KOPT-K1 (cell line): Measurements from ENCODE around the gene SPEF1.

Source experiments
- H3K27ac ChIP-seq: fragments of 200-600 bp; sonication (generic); 2 replicates; pipeline ENCODE4 v1.5.1; 2016; ENCODE audit warnings: antibody characterized with exemption, mild to moderate bottlenecking, low read depth, low read length; ENCODE audit not compliant: poor library complexity, severe bottlenecking
- H3K36me3 ChIP-seq: fragments of 200-600 bp; sonication (generic); 2 replicates; pipeline ENCODE4 v1.5.1; 2017; ENCODE audit warnings: antibody characterized with exemption, mild to moderate bottlenecking, low read length, moderate library complexity; ENCODE audit not compliant: insufficient read depth
- H3K9me3 ChIP-seq: fragments of 200-600 bp; sonication (generic); 2 replicates; pipeline ENCODE4 v1.5.1; 2017; ENCODE audit warnings: antibody characterized with exemption, low read length, mild to moderate bottlenecking; ENCODE audit not compliant: insufficient read depth, poor library complexity, severe bottlenecking

SPEF1 gene

DNA sequence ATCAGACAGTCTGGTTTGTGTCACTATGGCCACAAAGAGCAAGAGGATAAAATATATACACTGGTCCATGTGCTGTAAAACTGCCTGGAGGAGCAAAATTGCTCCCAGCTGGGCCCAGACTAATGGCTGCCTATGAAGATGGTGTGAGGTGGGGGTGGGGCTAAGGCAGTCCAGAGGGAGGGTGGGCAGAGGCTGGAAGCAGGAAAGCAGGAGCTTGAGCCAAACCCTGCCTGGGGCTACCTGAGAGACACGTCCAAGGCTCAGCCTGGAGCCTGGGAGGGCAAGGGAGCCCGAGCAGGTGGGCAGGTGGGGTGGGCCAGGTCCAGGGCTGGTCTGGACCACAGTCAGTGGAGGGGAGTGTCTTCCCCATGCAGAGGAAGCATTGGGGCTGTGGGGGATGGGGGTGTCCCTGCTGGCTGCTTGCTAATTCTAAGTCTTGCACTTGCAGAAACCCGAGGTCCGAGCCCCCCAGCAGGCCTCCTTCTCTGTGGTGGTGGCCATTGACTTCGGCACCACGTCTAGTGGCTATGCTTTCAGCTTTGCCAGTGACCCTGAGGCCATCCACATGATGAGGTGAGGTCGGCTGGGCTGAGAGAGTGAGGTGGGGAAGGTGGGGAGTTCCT is 39.3 kb downstream of the SPEF1 start:
- no peaks in the 10 kb centered on the region for H3K36me3 ChIP-seq
- H3K27ac ChIP-seq, result no peak overlapping the region
- H3K9me3 ChIP-seq, result no peaks in the 10 kb centered on the region

DNA sequence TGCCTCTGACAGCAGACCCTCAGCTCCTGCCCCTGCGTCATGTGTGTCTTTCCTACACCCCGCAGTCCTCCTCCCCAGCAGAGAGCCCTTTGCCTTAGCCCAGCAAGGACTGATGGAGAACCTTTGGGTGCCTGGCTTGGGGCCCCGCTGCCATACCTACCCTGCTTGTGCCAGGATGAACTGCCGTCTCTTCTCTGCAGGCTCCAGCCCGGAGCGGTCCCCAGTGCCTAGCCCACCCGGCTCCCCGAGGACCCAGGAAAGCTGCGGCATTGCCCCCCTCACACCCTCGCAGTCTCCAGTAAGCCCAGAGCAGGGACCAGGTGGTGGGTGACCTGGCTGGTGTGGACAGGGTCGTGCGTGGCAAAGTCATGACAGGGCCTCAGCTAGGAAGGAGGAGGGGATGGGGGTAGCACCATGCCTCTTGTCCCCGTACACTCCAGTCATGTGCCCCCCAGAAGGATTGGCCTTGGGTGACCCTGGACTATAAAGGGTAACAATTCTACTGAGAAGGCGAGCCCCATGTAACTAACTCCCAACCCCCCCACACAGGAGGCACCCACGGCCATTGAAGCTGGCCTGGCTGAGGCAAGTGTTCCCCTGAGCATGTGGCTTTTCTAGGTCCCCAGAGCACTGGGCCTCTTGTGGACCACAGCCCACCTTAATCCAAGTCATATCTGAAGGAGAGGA is 40.5 kb downstream of the SPEF1 start:
- Histone ChIP-seq H3K36me3 (no peaks in the 10 kb centered on the region), H3K27ac (no peak overlapping the region), H3K9me3 (no peaks in the 10 kb centered on the region)

DNA sequence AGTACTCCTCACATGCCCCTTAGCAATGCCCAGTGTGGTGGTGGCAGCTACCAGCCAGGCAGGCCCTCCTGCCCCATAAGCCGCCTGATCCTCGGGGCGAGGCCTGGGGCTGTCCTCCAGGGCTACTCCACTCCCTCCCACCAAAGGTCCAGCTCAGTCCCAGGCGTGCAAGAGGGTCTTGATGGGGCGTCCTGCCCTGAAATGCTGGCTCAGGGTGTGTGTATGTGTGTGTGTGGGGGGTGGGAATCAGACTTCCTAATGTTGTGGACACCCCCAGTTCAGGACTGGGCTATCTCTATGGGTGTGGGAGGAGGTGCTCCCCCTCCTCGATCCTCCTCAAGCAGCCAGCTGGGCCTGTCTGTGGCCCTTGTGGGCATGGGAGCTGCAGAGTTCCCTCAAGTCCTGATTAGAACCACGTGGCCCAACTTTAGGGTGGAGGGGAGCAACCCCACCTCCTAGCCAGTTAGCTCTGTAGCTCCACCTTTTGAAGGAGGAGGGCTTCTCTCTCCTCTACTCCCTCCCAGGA is 41.3 kb downstream of the SPEF1 start:
- Histone ChIP-seq H3K9me3 (no peaks in the 10 kb centered on the region), H3K27ac (no peak overlapping the region), H3K36me3 (no peaks in the 10 kb centered on the region)

- Histone ChIP-seq H3K9me3 (no peaks in the 10 kb centered on the region), H3K27ac (no peak overlapping the region)
These were observed 42.0 kb downstream of the SPEF1 start for GRCh38 chr20:3739054-3739925.

GRCh38 chr20:3738111-3739053 is 42.9 kb downstream of the SPEF1 start:
- Histone ChIP-seq H3K27ac (no peak overlapping the region), H3K9me3 (no peaks in the 10 kb centered on the region), H3K36me3 (no peaks in the 10 kb centered on the region)

More at GRCh38 chr20:3739054-3739925, 42.0 kb downstream of the SPEF1 start:
- no peaks in the 10 kb centered on the region for H3K36me3 ChIP-seq

GRCh38 chr20:3735768-3736167 is 45.5 kb downstream of the SPEF1 start:
- Histone ChIP-seq H3K9me3 (no peaks in the 10 kb centered on the region), H3K36me3 (no peaks in the 10 kb centered on the region), H3K27ac (no peak overlapping the region)

- no peaks in the 10 kb centered on the region for H3K9me3 ChIP-seq
- H3K36me3 ChIP-seq, result no peaks in the 10 kb centered on the region
- H3K27ac ChIP-seq, result no peak overlapping the region
These were observed 47.0 kb downstream of the SPEF1 start for GRCh38 chr20:3734111-3734843.

GRCh38 chr20:3733119-3733995 is 47.9 kb downstream of the SPEF1 start:
- no peaks in the 10 kb centered on the region for H3K36me3 ChIP-seq
- no peaks in the 10 kb centered on the region for H3K9me3 ChIP-seq
- no peak overlapping the region for H3K27ac ChIP-seq

DNA sequence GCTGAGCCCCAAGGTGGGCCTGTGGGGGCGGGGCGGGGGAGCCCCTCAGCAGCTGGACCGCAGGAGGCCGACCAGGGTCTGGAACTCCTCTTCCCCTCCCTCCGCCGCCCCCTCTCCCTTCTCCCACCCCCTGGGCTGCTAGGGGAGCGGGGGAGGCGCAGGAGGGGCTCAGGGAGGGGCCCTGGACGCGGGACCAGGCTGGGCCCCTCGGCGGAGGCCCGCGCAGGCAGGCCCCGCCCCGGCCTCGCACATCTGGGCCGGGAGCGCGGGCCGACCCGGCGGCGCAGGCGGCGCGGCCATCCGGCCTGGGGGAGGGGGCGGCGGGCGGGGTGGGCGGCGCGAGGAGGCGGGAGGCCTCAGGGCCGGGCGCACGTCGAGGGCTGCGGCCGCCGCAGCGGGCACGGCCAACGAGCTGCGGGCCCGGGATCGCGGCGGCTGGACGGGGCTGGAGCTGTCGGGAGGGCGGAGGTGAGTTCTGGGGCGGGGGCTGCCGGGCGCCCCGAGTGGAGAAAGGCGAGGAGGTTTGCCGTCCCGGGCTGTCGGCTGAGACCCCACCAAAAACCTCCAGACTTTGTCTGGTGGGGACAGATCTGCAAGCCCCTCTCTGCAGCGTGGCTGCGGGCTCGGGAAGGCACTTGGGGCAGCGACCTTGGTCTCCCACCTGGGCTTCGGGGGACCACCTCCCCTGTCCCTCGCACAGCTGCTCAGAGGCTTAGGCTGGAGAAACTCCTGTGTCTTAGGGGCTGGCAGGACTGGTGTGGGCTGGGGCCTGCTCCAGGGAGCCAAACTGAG is 48.7 kb downstream of the SPEF1 start, which contains the start of gene HSPA12B:
TSS of gene HSPA12B (plus strand) at position 359 of the 792 bp plus-strand sequence. CDS start 5,990 bp downstream, outside the sequence.
- Histone ChIP-seq H3K9me3 (no peaks in the 10 kb centered on the region), H3K36me3 (no peaks in the 10 kb centered on the region), H3K27ac (no peak within 1 kb of the TSS)

GRCh38 chr20:3731944-3732326 is 49.3 kb downstream of the SPEF1 start:
- Histone ChIP-seq H3K36me3 (no peaks in the 10 kb centered on the region), H3K27ac (no peak overlapping the region), H3K9me3 (no peaks in the 10 kb centered on the region)

- Histone ChIP-seq H3K36me3 (no peaks in the 10 kb centered on the region), H3K9me3 (no peaks in the 10 kb centered on the region), H3K27ac (no peak overlapping the region)
These were observed 50.2 kb downstream of the SPEF1 start for GRCh38 chr20:3730803-3731672.
